UCSD-AML1 (cell line): ENCODE data around the gene SCYL3.
"Not testable (repeated sequence)": the region's sequence is repeated elsewhere in the genome, so short reads cannot be mapped to it uniquely, and the experiment has no call there.

Experiments used
- DNase-seq: peaks from one replicate; lab custom pipeline; 2025; ENCODE audit not compliant: unreplicated experiment; lab: John Stamatoyannopoulos, UW

SCYL3 gene, protein sequence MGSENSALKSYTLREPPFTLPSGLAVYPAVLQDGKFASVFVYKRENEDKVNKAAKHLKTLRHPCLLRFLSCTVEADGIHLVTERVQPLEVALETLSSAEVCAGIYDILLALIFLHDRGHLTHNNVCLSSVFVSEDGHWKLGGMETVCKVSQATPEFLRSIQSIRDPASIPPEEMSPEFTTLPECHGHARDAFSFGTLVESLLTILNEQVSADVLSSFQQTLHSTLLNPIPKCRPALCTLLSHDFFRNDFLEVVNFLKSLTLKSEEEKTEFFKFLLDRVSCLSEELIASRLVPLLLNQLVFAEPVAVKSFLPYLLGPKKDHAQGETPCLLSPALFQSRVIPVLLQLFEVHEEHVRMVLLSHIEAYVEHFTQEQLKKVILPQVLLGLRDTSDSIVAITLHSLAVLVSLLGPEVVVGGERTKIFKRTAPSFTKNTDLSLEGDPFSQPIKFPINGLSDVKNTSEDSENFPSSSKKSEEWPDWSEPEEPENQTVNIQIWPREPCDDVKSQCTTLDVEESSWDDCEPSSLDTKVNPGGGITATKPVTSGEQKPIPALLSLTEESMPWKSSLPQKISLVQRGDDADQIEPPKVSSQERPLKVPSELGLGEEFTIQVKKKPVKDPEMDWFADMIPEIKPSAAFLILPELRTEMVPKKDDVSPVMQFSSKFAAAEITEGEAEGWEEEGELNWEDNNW

GRCh38 chr1:169893645-169894423 is at the start of gene SCYL3:
Gene SCYL3, minus strand, starts transcription at chr1:169893896. Its CDS starts 5,056 bp downstream, at chr1:169888840.
- DNase-seq: peak; percentile 91

DNA sequence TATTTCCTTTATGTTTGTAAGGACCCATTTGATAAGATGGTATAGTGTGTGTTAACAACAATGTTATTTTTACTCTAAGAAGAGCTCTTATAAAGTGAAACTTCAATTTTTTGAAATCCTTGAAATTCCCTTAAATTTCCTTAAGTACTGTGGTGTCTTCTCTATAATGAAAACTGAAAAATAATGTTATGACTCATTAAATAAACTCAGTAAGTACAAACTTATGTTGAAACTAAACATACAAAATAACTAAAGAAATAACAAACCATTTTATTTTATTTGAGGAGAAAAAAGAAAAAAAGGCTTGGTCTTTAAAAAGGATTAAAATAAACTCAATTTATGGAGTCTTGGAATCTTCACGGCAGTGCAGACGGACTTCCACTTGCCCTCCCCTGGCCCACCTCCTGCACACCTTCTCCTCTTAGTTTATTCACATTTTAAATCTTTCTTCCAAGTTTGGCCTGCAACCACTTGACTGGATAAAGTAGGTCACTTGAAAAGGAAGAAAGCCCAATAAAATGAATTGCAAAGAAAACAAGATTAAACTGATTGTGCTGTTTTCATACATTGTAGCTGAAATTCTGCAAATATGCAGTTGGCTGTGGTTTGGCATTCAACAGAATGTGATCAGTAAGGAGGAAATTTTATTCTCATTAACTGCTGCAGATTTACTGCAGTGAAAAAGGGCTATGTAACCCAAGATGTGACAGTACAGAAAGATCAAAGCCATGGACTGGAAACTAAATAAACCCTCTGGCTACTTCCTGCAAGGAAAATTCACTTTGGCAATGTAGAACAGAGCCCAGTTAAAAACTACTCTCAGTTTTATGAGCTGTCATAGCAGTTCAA is 48.5 kb upstream of the SCYL3 start:
- no peak for DNase-seq

DNA sequence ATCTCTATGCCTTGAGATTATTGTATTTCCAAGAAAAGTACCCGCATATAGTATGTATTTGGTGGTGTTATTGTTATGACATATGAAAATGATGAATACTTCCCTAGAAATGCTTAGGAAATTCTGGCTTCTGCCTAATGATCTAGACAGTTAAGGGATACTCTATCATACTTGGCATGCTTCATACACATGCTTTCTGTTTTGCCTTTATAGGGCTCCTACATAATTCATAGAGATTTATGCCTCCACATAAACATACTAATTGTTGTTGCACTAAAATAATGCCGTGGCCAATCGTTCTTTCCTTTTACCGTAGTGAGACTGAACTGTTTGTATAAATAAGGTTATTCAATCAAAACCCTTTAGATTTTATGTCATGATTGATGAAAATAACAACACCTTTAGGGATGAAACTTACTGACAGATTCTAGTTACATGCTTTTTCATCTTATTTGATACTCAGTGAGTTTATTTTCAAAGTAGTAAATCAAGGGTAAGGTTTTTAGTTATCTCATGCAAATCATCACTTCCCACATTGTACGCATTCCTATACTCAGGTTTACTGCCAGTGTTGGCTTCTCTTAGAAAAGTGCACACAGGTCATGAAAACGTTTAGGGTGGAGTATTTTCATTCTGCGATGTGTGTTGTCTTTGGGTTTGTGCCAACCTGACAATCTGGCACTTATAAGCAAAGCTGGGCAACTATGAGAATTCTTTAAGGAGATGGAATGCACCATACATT is 40.5 kb upstream of the SCYL3 start:
- no peak for DNase-seq

- DNase-seq: no peak
Observed at GRCh38 chr1:169931795-169932231, 38.1 kb upstream of the SCYL3 start.

GRCh38 chr1:169929210-169929526 is 35.5 kb upstream of the SCYL3 start:
- DNase-seq: no peak

GRCh38 chr1:169928438-169929209 is 34.9 kb upstream of the SCYL3 start:
- no peak for DNase-seq

GRCh38 chr1:169925505-169926482 is 32.1 kb upstream of the SCYL3 start:
- no peak for DNase-seq

- no peak for DNase-seq
Observed at GRCh38 chr1:169924829-169925228, 31.1 kb upstream of the SCYL3 start.

- no peak for DNase-seq
Observed at GRCh38 chr1:169924063-169924462, 30.4 kb upstream of the SCYL3 start.

DNA sequence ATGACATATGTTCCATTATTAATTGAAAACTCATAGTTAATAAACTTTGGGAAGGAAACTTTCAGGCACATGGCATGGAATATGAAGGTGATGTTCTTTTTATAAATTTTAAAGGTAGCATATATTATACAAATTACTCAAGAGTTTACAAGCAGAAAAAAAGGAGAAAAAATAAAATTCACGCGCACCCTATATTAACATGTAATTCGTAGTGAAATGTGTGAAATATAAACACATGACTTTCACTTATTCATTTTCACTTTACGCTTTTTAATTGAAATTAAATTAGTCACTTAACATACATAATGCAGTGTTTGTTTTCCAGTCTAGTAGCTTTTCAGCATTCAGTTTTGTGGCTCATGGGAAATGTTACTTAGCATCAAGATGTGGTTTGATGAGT is 27.4 kb upstream of the SCYL3 start:
- no peak for DNase-seq

DNA sequence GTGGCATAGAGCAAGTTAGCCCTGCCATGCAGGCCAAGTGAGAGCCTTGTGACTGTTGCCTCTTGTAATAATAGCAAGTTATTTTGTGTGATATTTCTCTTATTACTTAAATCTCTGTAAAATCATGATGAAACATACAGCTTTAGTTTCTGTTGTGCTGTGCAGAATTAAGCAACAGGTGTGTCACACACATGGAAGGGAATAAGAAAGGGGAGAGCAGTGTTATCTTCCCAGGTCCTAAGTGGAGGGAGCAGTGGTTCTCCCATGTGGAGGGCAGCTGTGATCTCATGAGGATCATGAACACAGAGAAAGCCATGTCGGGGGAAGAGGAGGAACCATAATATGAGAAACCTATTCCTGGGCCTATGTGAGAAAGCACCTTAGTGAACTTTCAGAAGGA is 25.2 kb upstream of the SCYL3 start:
- DNase-seq: no peak

DNA sequence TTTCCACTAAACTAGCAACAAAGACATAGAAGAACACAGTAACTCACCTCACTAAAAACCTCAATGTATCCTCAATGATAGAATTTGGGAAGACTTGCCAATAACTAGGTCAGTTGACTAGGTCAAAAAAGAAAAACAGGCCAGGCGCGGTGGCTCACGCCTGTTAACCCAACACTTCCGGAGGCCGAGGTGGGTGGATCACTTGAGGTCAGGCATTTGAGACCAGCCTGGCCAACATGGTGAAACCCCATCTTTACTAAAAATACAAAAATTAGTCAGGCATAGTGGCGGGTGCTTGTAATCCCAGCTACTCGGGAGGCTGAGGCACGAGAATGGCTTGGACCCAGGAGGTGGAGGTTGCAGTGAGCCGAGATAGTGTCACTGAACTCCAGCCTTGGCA is 24.5 kb upstream of the SCYL3 start:
- DNase-seq: not testable (repeated sequence)

GRCh38 chr1:169915150-169915549 is 21.5 kb upstream of the SCYL3 start:
- DNase-seq: no peak

DNA sequence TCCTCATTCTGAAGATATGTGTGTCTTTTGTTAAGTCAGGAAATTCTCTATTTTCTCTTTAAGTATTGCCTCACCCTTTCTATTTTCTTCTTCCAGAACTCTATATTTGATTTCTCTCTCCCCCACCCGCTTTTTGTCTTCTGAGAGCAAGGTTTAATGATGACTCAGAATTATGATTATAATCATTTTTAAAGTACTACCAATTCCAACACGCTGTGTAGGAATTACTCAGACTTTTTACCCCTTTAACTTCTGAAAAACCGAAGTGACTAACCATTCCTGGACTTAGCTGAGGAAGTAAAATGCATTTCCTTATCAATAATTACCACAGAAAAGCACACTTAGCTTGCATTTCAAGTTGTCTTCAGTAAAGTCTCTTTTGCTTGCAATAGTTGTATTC is 20.8 kb upstream of the SCYL3 start:
- no peak for DNase-seq

- DNase-seq: no peak
Observed at GRCh38 chr1:169909499-169909898, 15.8 kb upstream of the SCYL3 start.

GRCh38 chr1:169906938-169907337 is 13.2 kb upstream of the SCYL3 start:
- no peak for DNase-seq

GRCh38 chr1:169904834-169905233 is 11.1 kb upstream of the SCYL3 start:
- DNase-seq: no peak

DNA sequence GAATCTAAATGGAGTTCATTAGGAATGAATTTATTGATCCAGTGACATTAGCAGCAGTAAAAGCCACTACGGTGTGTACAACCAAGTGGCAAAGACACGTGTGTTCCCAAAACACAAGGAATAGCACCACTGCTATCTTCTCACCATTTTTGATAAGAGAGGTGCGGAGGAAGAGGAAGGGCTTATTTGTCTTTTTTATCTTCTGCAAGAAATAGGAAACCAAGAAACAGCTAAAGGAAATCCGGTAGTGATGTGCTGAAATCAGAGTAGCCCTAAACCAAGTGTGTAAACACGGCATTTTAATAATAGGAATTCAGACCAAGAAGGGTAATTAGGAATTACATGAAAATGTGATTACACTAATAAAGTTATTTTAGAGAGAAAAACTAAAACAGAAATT is 9.1 kb upstream of the SCYL3 start:
- no peak for DNase-seq
